ENCODE measurements around the gene SYNJ2.
A peak's percentile ranks its signal among the peaks of the same experiment; 100 is the strongest.

SYNJ2 gene

GRCh38 chr6:158015188-158015506 lies 33.5 kb downstream of the SYNJ2 start:
- DNase-seq: no peak

- peak; percentile 43 for DNase-seq
These were observed 35.1 kb downstream of the SYNJ2 start for GRCh38 chr6:158016571-158017383.

GRCh38 chr6:158017621-158018040 lies 36.0 kb downstream of the SYNJ2 start:
- DNase-seq: no peak

GRCh38 chr6:158018041-158018771 lies 36.5 kb downstream of the SYNJ2 start:
- peak; percentile 59 for DNase-seq

- peak; percentile 73 for DNase-seq
These were observed 37.2 kb downstream of the SYNJ2 start for GRCh38 chr6:158018851-158019361.

- no peak for DNase-seq
These were observed 37.8 kb downstream of the SYNJ2 start for GRCh38 chr6:158019416-158019815.

- DNase-seq: no peak
These were observed 38.6 kb downstream of the SYNJ2 start for GRCh38 chr6:158020272-158020711.

- DNase-seq: no peak
These were observed 39.1 kb downstream of the SYNJ2 start for GRCh38 chr6:158020811-158021210.

GRCh38 chr6:158021376-158021775 lies 39.7 kb downstream of the SYNJ2 start:
- no peak for DNase-seq

GRCh38 chr6:158021814-158022748 lies 40.4 kb downstream of the SYNJ2 start:
- no peak for DNase-seq

GRCh38 chr6:158022749-158023596 lies 41.3 kb downstream of the SYNJ2 start:
- no peak for DNase-seq

- no peak for DNase-seq
These were observed 41.9 kb downstream of the SYNJ2 start for GRCh38 chr6:158023597-158023939.

- DNase-seq: no peak
These were observed 43.1 kb downstream of the SYNJ2 start for GRCh38 chr6:158024566-158025297.

GRCh38 chr6:158026054-158026900 lies 44.6 kb downstream of the SYNJ2 start:
- peak; percentile 98 for DNase-seq

- no peak for DNase-seq
These were observed 45.4 kb downstream of the SYNJ2 start for GRCh38 chr6:158026901-158027589.

GRCh38 chr6:158027590-158028285 lies 46.1 kb downstream of the SYNJ2 start:
- DNase-seq: no peak

GRCh38 chr6:158028421-158028820 lies 46.8 kb downstream of the SYNJ2 start:
- no peak for DNase-seq

GRCh38 chr6:158028876-158029275 lies 47.2 kb downstream of the SYNJ2 start:
- DNase-seq: no peak

GRCh38 chr6:158029668-158030230 lies 48.1 kb downstream of the SYNJ2 start:
- DNase-seq: no peak
